WTC11 (cell line): ENCODE results near the gene KRTCAP2. TPM values are rescaled to one million over a fixed set of nuclear protein-coding genes. Genes with fewer than 3 reads are reported as not detected.

Experiments
- ATAC-seq: fragments of 200-7000 bp; cut with Tn5 transposase; 2 replicates; pipeline ENCODE4 v1.10.0; 2021; ENCODE audit warnings: mild to moderate bottlenecking, moderate library complexity
- CTCF ChIA-PET: fragments of 300-600 bp; sonication (Branson Sonifier 250); formaldehyde crosslinking; loops from one replicate; lab custom pipeline; 2021; ENCODE audit warnings: antibody characterized with exemption; lab: Charles Lee
- POLR2A ChIA-PET: fragments of 350-600 bp; sonication (Branson Sonifier 250); formaldehyde crosslinking; loops from one replicate; lab custom pipeline; 2021; ENCODE audit warnings: antibody characterized with exemption; lab: Charles Lee
- DNase-seq: peaks from one replicate; pipeline ENCODE4 v3.0.0; 2021; ENCODE audit warnings: low spot score
- H3K27ac Mint-ChIP-seq: 2 replicates; pipeline ENCODE4 v1.8.0; 2021; ENCODE audit warnings: mixed read lengths
- H3K27me3 Mint-ChIP-seq: 2 replicates; pipeline ENCODE4 v1.8.0; 2021; ENCODE audit warnings: low read depth, mild to moderate bottlenecking, moderate library complexity, mixed read lengths
- H3K36me3 Mint-ChIP-seq: 2 replicates; pipeline ENCODE4 v1.8.0; 2021; ENCODE audit warnings: mixed read lengths
- H3K4me1 Mint-ChIP-seq: 2 replicates; pipeline ENCODE4 v1.8.0; 2022; ENCODE audit warnings: mixed read lengths
- H3K4me3 Mint-ChIP-seq: 2 replicates; pipeline ENCODE4 v1.8.0; 2021; ENCODE audit warnings: mild to moderate bottlenecking, moderate library complexity, mixed read lengths
- H3K9me3 Mint-ChIP-seq: 2 replicates; pipeline ENCODE4 v1.8.0; 2021; ENCODE audit warnings: mixed read lengths
- RELA ChIP-seq: sonication (generic); formaldehyde crosslinking; IDR thresholded peaks from 2 replicates; pipeline ENCODE4 v1.8.1; 2022; ENCODE audit warnings: missing genetic modification reagents, mild to moderate bottlenecking, borderline replicate concordance
- ZBTB21 ChIP-seq: sonication (generic); formaldehyde crosslinking; IDR thresholded peaks from 2 replicates; pipeline ENCODE4 v1.8.1; 2023; ENCODE audit warnings: mild to moderate bottlenecking, missing genetic modification reagents, borderline replicate concordance
- ZNF423 ChIP-seq: fragments of 250-450 bp; sonication (Bioruptor Pico); IDR thresholded peaks from 2 replicates; pipeline ENCODE4 v2.1.2; 2022; ENCODE audit warnings: mild to moderate bottlenecking, moderate library complexity
- total RNA-seq: library from RNA; stranded (reverse); gene quantifications from 3 replicates; pipeline ENCODE4 v1.2.3, GENCODE V29; 2021
- TF ChIP-seq, protein P1 (sequence below): fragments of 250-450 bp; sonication (Bioruptor Pico); conservative IDR thresholded peaks from 2 replicates; pipeline ENCODE4 v1.9.0; 2021; ENCODE audit warnings: mild to moderate bottlenecking
- TF ChIP-seq, protein P2 (sequence below): sonication (generic); formaldehyde crosslinking; IDR thresholded peaks from 2 replicates; pipeline ENCODE4 v1.8.1; 2022; ENCODE audit warnings: low read depth, missing genetic modification reagents, borderline replicate concordance
- TF ChIP-seq, protein P3 (sequence below): sonication (generic); formaldehyde crosslinking; IDR thresholded peaks from 2 replicates; pipeline ENCODE4 v1.8.0; 2023; ENCODE audit warnings: missing genetic modification reagents, mild to moderate bottlenecking, borderline replicate concordance
- TF ChIP-seq, protein P4 (sequence below): sonication (generic); formaldehyde crosslinking; IDR thresholded peaks from 2 replicates; pipeline ENCODE4 v1.8.0; 2023; ENCODE audit warnings: mild to moderate bottlenecking, missing genetic modification reagents
- TF ChIP-seq, protein P5 (sequence below): fragments of 250-450 bp; sonication (Bioruptor Pico); IDR thresholded peaks from 2 replicates; pipeline ENCODE4 v2.1.2; 2022; ENCODE audit warnings: mild to moderate bottlenecking, moderate library complexity
- TF ChIP-seq, protein P6 (sequence below): sonication (generic); formaldehyde crosslinking; conservative IDR thresholded peaks from 2 replicates; pipeline ENCODE4 v1.8.1; 2023; ENCODE audit warnings: mild to moderate bottlenecking, low read depth, missing genetic modification reagents, moderate library complexity
- TF ChIP-seq, protein P7 (sequence below): sonication (generic); formaldehyde crosslinking; IDR thresholded peaks from 2 replicates; pipeline ENCODE4 v1.8.0; 2022; ENCODE audit warnings: missing genetic modification reagents
- TF ChIP-seq, protein P8 (sequence below): sonication (generic); formaldehyde crosslinking; IDR thresholded peaks from 2 replicates; pipeline ENCODE4 v1.8.1; 2022; ENCODE audit warnings: mild to moderate bottlenecking, moderate library complexity, missing genetic modification reagents

The KRTCAP2 gene
- total RNA-seq, 1 experiment from 2014 or later, result 104 TPM

DNA sequence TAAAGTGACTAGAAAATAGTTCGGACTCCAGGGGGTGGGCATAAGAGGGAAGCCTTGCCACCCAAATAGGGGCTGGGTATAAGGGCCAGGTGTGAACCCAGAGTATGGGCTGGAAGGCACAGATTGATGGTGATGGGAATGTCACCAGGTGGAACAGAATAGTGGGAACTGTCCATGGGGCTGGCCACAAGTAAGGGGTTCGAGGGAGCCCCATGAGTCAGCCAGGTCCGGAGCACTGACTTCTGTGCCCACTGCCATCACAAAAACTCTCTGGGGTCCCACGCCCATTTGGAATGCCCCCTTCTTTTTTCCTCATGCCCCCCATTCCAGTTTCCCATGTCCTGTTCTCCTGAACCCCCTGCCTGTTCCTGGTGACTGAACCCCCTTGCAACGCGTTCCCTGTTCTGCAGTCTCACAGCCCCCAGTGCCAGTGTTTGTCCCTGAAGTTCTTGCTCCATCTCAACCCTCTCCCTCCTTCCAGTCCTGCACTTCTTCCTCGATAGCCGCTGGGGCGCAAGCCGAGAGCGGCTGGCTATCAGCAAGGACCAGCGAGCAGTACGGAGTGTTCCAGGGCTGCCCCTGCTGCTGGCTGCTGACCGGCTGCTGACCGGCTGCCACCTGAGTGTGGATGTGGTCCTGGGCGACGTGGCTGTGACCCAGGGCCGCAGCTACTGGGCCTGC, 8.4 kb upstream of the KRTCAP2 start (continued):
- TF ChIP-seq, protein P1, sequence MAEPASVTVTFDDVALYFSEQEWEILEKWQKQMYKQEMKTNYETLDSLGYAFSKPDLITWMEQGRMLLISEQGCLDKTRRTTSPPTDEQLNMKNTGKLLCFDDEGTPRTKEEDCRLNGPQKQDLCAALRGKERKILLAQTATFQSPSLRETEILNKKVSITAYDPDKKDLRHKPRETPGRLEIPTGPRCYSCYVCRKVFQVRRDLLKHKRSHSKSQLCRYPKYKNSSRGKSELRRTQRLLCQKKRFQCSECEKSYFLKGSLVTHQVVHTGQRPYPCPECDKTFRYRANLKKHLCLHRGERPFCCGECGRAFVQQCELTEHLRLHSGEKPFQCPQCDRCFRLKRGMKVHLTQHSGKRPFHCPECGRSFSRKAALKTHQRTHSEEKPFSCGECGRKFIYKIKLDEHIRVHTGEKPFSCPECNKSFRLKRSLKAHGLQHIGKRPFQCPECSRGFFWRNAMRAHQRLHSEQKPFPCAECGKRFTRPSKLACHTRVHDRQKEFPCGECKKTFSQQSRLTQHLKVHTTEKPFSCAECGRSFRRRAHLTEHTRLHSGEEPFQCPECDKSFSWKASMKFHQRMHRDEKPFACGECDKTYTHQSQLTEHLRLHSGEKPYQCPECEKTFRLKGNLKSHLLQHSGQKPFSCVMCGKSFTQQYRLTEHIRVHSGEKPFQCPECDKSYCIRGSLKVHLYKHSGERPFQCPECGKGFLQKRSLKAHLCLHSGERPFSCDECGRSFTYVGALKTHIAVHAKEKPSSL (CRISPR knock-in tag), result no peak
- TF ChIP-seq, protein P2, sequence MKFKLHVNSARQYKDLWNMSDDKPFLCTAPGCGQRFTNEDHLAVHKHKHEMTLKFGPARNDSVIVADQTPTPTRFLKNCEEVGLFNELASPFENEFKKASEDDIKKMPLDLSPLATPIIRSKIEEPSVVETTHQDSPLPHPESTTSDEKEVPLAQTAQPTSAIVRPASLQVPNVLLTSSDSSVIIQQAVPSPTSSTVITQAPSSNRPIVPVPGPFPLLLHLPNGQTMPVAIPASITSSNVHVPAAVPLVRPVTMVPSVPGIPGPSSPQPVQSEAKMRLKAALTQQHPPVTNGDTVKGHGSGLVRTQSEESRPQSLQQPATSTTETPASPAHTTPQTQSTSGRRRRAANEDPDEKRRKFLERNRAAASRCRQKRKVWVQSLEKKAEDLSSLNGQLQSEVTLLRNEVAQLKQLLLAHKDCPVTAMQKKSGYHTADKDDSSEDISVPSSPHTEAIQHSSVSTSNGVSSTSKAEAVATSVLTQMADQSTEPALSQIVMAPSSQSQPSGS, result no peak
- TF ChIP-seq, protein P3, sequence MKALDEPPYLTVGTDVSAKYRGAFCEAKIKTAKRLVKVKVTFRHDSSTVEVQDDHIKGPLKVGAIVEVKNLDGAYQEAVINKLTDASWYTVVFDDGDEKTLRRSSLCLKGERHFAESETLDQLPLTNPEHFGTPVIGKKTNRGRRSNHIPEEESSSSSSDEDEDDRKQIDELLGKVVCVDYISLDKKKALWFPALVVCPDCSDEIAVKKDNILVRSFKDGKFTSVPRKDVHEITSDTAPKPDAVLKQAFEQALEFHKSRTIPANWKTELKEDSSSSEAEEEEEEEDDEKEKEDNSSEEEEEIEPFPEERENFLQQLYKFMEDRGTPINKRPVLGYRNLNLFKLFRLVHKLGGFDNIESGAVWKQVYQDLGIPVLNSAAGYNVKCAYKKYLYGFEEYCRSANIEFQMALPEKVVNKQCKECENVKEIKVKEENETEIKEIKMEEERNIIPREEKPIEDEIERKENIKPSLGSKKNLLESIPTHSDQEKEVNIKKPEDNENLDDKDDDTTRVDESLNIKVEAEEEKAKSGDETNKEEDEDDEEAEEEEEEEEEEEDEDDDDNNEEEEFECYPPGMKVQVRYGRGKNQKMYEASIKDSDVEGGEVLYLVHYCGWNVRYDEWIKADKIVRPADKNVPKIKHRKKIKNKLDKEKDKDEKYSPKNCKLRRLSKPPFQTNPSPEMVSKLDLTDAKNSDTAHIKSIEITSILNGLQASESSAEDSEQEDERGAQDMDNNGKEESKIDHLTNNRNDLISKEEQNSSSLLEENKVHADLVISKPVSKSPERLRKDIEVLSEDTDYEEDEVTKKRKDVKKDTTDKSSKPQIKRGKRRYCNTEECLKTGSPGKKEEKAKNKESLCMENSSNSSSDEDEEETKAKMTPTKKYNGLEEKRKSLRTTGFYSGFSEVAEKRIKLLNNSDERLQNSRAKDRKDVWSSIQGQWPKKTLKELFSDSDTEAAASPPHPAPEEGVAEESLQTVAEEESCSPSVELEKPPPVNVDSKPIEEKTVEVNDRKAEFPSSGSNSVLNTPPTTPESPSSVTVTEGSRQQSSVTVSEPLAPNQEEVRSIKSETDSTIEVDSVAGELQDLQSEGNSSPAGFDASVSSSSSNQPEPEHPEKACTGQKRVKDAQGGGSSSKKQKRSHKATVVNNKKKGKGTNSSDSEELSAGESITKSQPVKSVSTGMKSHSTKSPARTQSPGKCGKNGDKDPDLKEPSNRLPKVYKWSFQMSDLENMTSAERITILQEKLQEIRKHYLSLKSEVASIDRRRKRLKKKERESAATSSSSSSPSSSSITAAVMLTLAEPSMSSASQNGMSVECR (CRISPR knock-in tag), result no peak
- TF ChIP-seq, protein P4, sequence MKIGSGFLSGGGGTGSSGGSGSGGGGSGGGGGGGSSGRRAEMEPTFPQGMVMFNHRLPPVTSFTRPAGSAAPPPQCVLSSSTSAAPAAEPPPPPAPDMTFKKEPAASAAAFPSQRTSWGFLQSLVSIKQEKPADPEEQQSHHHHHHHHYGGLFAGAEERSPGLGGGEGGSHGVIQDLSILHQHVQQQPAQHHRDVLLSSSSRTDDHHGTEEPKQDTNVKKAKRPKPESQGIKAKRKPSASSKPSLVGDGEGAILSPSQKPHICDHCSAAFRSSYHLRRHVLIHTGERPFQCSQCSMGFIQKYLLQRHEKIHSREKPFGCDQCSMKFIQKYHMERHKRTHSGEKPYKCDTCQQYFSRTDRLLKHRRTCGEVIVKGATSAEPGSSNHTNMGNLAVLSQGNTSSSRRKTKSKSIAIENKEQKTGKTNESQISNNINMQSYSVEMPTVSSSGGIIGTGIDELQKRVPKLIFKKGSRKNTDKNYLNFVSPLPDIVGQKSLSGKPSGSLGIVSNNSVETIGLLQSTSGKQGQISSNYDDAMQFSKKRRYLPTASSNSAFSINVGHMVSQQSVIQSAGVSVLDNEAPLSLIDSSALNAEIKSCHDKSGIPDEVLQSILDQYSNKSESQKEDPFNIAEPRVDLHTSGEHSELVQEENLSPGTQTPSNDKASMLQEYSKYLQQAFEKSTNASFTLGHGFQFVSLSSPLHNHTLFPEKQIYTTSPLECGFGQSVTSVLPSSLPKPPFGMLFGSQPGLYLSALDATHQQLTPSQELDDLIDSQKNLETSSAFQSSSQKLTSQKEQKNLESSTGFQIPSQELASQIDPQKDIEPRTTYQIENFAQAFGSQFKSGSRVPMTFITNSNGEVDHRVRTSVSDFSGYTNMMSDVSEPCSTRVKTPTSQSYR (CRISPR knock-in tag), result no peak
- TF ChIP-seq, all 79 proteins: peak for 0

DNA sequence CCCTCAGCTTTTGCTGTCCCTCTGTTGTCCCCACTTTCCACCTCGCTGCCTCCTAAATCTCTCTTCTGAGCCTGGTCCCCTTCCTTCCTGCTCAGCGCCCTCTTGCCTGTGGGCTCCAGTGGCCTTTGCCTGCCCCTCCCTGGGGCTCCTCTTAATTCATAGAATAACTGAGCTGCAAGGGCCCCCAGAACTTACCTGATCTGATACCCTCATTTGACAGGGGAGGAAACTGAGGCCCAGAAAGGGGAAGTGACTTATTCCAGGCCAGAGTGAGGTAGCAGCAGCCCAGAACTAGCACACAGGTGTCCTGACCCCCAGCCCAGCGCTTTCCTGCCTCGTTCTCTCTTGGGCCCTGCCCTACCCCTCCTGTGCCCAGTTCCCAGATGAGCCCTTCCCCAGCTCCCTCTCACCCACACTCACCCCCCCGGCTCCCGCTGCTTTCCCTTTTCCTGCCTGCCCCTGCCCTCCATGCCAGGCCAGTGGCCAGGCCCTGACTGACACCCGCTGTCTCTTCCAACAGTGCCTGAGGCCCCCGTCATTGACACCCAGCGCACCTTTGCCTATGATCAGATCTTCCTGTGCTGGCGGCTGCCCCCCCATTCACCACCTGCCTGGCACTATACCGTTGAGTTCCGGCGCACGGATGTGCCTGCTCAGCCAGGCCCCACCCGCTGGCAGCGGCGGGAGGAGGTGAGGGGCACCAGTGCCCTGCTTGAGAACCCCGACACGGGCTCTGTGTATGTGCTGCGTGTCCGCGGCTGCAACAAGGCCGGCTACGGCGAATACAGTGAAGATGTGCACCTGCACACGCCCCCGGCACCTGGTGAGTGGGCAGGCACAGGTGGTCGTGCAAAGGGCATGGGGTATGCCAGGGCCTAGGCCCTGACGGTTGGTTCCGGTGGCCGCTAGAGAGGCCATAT, 6.3 kb upstream of the KRTCAP2 start:
- no peak overlapping the region for H3K27ac Mint-ChIP-seq
- ATAC-seq (no peak), DNase-seq (no peak)
- H3K9me3 Mint-ChIP-seq, result no peaks in the 10 kb centered on the region
- H3K4me1 Mint-ChIP-seq, result peaks cover 21% of the 10 kb centered on the region
- no peak overlapping the region for H3K4me3 Mint-ChIP-seq
- H3K36me3 Mint-ChIP-seq, result peaks cover 40% of the 10 kb centered on the region
- ChIA-PET CTCF (interaction anchor here (2.6 kb wide), 1 partner anchor 15 kb away, joined by 12 read pairs; no protein-coding TSS in a partner anchor), POLR2A (no interaction called here)
- H3K27me3 Mint-ChIP-seq, result no peaks in the 10 kb centered on the region
- no peak for TF ChIP-seq ZBTB21 (CRISPR knock-in tag)
- TF ChIP-seq, protein P5, sequence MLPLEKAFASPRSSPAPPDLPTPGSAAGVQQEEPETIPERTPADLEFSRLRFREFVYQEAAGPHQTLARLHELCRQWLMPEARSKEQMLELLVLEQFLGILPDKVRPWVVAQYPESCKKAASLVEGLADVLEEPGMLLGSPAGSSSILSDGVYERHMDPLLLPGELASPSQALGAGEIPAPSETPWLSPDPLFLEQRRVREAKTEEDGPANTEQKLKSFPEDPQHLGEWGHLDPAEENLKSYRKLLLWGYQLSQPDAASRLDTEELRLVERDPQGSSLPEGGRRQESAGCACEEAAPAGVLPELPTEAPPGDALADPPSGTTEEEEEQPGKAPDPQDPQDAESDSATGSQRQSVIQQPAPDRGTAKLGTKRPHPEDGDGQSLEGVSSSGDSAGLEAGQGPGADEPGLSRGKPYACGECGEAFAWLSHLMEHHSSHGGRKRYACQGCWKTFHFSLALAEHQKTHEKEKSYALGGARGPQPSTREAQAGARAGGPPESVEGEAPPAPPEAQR (CRISPR knock-in tag), result no peak
- TF ChIP-seq, protein P6, sequence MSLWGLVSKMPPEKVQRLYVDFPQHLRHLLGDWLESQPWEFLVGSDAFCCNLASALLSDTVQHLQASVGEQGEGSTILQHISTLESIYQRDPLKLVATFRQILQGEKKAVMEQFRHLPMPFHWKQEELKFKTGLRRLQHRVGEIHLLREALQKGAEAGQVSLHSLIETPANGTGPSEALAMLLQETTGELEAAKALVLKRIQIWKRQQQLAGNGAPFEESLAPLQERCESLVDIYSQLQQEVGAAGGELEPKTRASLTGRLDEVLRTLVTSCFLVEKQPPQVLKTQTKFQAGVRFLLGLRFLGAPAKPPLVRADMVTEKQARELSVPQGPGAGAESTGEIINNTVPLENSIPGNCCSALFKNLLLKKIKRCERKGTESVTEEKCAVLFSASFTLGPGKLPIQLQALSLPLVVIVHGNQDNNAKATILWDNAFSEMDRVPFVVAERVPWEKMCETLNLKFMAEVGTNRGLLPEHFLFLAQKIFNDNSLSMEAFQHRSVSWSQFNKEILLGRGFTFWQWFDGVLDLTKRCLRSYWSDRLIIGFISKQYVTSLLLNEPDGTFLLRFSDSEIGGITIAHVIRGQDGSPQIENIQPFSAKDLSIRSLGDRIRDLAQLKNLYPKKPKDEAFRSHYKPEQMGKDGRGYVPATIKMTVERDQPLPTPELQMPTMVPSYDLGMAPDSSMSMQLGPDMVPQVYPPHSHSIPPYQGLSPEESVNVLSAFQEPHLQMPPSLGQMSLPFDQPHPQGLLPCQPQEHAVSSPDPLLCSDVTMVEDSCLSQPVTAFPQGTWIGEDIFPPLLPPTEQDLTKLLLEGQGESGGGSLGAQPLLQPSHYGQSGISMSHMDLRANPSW, result no peak
- TF ChIP-seq, protein P7, sequence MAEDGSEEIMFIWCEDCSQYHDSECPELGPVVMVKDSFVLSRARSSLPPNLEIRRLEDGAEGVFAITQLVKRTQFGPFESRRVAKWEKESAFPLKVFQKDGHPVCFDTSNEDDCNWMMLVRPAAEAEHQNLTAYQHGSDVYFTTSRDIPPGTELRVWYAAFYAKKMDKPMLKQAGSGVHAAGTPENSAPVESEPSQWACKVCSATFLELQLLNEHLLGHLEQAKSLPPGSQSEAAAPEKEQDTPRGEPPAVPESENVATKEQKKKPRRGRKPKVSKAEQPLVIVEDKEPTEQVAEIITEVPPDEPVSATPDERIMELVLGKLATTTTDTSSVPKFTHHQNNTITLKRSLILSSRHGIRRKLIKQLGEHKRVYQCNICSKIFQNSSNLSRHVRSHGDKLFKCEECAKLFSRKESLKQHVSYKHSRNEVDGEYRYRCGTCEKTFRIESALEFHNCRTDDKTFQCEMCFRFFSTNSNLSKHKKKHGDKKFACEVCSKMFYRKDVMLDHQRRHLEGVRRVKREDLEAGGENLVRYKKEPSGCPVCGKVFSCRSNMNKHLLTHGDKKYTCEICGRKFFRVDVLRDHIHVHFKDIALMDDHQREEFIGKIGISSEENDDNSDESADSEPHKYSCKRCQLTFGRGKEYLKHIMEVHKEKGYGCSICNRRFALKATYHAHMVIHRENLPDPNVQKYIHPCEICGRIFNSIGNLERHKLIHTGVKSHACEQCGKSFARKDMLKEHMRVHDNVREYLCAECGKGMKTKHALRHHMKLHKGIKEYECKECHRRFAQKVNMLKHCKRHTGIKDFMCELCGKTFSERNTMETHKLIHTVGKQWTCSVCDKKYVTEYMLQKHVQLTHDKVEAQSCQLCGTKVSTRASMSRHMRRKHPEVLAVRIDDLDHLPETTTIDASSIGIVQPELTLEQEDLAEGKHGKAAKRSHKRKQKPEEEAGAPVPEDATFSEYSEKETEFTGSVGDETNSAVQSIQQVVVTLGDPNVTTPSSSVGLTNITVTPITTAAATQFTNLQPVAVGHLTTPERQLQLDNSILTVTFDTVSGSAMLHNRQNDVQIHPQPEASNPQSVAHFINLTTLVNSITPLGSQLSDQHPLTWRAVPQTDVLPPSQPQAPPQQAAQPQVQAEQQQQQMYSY (CRISPR knock-in tag), result no peak
- TF ChIP-seq, protein P8, sequence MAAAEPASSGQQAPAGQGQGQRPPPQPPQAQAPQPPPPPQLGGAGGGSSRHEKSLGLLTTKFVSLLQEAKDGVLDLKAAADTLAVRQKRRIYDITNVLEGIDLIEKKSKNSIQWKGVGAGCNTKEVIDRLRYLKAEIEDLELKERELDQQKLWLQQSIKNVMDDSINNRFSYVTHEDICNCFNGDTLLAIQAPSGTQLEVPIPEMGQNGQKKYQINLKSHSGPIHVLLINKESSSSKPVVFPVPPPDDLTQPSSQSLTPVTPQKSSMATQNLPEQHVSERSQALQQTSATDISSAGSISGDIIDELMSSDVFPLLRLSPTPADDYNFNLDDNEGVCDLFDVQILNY (CRISPR knock-in tag), result no peak
- no peak for TF ChIP-seq RELA
- TF ChIP-seq ZNF423 (CRISPR knock-in tag), result no peak
